GM23338 (cell line): ENCODE measurements around the gene VANGL1. TPM values are rescaled to one million over a fixed set of nuclear protein-coding genes. Genes with fewer than 3 reads are reported as not detected.

Experiments
- ATAC-seq: fragments of 200-7000 bp; cut with Tn5 transposase; 3 replicates; pipeline ENCODE4 v1.9.1; 2020
- DNase-seq: peaks from one replicate; pipeline ENCODE4 v3.0.0-alpha.2; 2015; ENCODE audit warnings: low spot score
- H2AFZ ChIP-seq: fragments of 200-600 bp; sonication (generic); 2 replicates; pipeline ENCODE4 v1.8.0; 2016; ENCODE audit warnings: antibody characterized with exemption, mild to moderate bottlenecking, moderate library complexity
- H3F3A ChIP-seq: fragments of 200-600 bp; sonication (generic); replicated peaks from 2 replicates; pipeline ENCODE4 v1.8.0; 2017; ENCODE audit warnings: antibody characterized with exemption, mixed run types, low read depth
- H3K27ac ChIP-seq: fragments of 200-600 bp; sonication (generic); 2 replicates; pipeline ENCODE4 v1.6.1; 2016; ENCODE audit warnings: low read depth
- H3K27me3 ChIP-seq: fragments of 200-600 bp; sonication (generic); 2 replicates; pipeline ENCODE4 v1.8.0; 2016; ENCODE audit warnings: mild to moderate bottlenecking, mixed run types, moderate library complexity; ENCODE audit not compliant: insufficient read depth
- H3K36me3 ChIP-seq: fragments of 200-600 bp; sonication (generic); 2 replicates; pipeline ENCODE4 v1.8.0; 2016; ENCODE audit warnings: mild to moderate bottlenecking; ENCODE audit not compliant: insufficient read depth
- H3K4me1 ChIP-seq: fragments of 200-600 bp; sonication (generic); 2 replicates; pipeline ENCODE4 v1.8.0; 2016; ENCODE audit warnings: mild to moderate bottlenecking, moderate library complexity; ENCODE audit not compliant: insufficient read depth
- H3K4me2 ChIP-seq: fragments of 200-600 bp; sonication (generic); 2 replicates; pipeline ENCODE4 v1.7.1; 2017; ENCODE audit warnings: mixed run types
- H3K4me3 ChIP-seq: fragments of 200-600 bp; sonication (generic); 2 replicates; pipeline ENCODE4 v1.6.1; 2016; ENCODE audit warnings: mixed run types
- H3K79me2 ChIP-seq: fragments of 200-600 bp; sonication (generic); replicated peaks from 2 replicates; pipeline ENCODE4 v1.8.0; 2017; ENCODE audit warnings: mild to moderate bottlenecking; ENCODE audit not compliant: insufficient read depth
- H3K9me2 ChIP-seq: fragments of 200-600 bp; sonication (generic); 2 replicates; pipeline ENCODE4 v1.8.0; 2017; ENCODE audit not compliant: insufficient read depth
- H4K20me1 ChIP-seq: fragments of 200-600 bp; sonication (generic); replicated peaks from 2 replicates; pipeline ENCODE4 v1.8.0; 2017; ENCODE audit warnings: mild to moderate bottlenecking; ENCODE audit not compliant: insufficient read depth
- H3K27ac Mint-ChIP-seq: 2 replicates; pipeline ENCODE4 v1.8.0; 2020; ENCODE audit warnings: inconsistent platforms, mild to moderate bottlenecking, moderate library complexity, mixed read lengths
- H3K27me3 Mint-ChIP-seq: 3 replicates; pipeline ENCODE4 v1.8.0; 2022; ENCODE audit warnings: low read depth, mild to moderate bottlenecking, moderate library complexity, mixed read lengths, inconsistent platforms; ENCODE audit not compliant: insufficient read depth, poor library complexity
- H3K36me3 Mint-ChIP-seq: 3 replicates; pipeline ENCODE4 v1.8.0; 2021; ENCODE audit warnings: low read depth, mild to moderate bottlenecking, inconsistent platforms, moderate library complexity, mixed read lengths
- H3K4me1 Mint-ChIP-seq: 3 replicates; pipeline ENCODE4 v1.8.0; 2020; ENCODE audit warnings: mild to moderate bottlenecking, inconsistent platforms, mixed read lengths
- H3K4me3 Mint-ChIP-seq: 3 replicates; pipeline ENCODE4 v1.8.0; 2021; ENCODE audit warnings: moderate library complexity, mild to moderate bottlenecking, inconsistent platforms, mixed read lengths
- H3K9me3 Mint-ChIP-seq: 3 replicates; pipeline ENCODE4 v1.8.0; 2020; ENCODE audit warnings: moderate library complexity, mild to moderate bottlenecking, inconsistent platforms, mixed read lengths
- NANOG ChIP-seq: IDR thresholded peaks from 2 replicates; pipeline ENCODE4 v1.6.1; 2016; ENCODE audit warnings: antibody characterized with exemption, borderline replicate concordance
- POLR2AphosphoS5 ChIP-seq: IDR thresholded peaks from 2 replicates; pipeline ENCODE4 v1.6.1; 2016; ENCODE audit warnings: antibody characterized with exemption, low read depth
- STAT1 ChIP-seq: IDR thresholded peaks from one replicate; pipeline ENCODE4 v1.6.1; 2016; ENCODE audit warnings: antibody characterized with exemption; ENCODE audit not compliant: unreplicated experiment
- ZNF331 ChIP-seq: fragments of 250-450 bp; sonication (Bioruptor Pico); IDR thresholded peaks from 2 replicates; pipeline ENCODE4 v1.5.0; 2020; ENCODE audit warnings: low read depth, mild to moderate bottlenecking, moderate library complexity
- polyA plus RNA-seq: library from polyadenylated mRNA; unstranded; fragments of >200 nt; fragmentation: Nextera tagmentation; extraction: Ambion mirVana; gene quantifications from 2 replicates; pipeline ENCODE4 v1.2.1, GENCODE V29; 2016
- small RNA-seq: library from RNA; depleted of rRNA; stranded (forward); fragments of <200 nt; gene quantifications from one replicate; pipeline ENCODE3, GENCODE V24; 2014; ENCODE audit warnings: low replicate concordance
- total RNA-seq: library from RNA; depleted of rRNA; stranded (reverse); fragments of >200 nt; shearing (Covaris generic); gene quantifications from 2 replicates; pipeline ENCODE4 v1.2.3, GENCODE V29; 2014; rRNA removed

Gene VANGL1
- total and polyA plus RNA-seq, 2 experiments from 2014 or later = 4.4 to 14.4 TPM

DNA sequence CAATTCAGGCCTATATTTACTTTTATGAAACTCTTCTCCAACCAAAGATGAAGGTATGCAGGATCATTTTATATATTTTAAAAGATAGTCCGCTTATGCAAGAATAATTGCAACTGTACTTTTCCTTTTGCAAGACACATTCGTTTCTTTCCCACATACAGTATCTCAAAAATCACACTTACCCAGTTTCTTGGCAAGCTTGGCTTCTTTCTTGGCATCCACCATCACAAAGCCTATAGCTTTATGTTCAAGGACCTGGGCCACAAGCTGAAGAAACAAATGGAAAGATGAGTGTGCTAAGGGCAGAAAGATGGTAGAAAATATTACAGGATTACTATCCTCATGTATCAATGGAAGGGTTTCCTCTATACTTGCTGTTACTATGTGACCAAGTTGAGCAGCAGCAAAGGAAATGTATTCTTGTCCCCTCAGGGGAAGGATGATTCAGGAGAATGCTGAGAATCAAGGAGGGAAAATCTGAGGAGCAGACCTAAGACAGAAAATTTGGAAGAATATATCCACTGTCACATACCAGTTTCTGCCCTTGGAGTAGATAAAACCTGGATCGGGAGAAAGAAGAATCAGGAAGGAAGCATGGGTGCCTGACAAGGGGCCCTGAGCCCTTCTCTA lies 103.0 kb downstream of the VANGL1 start:
- H3K79me2 ChIP-seq = no peaks in the 10 kb centered on the region
- no peak overlapping the region for H3K4me2 ChIP-seq
- H3F3A ChIP-seq = no peaks in the 10 kb centered on the region
- Mint-ChIP-seq H3K27ac (no peak overlapping the region), H3K9me3 (no peaks in the 10 kb centered on the region; the same call in 2 of the 3 replicates), H3K4me3 (no peak overlapping the region), H3K27me3 (peaks cover 5% of the 10 kb centered on the region), H3K4me1 (peaks cover 9% of the 10 kb centered on the region; the same call in 2 of the 3 replicates), H3K36me3 (no peaks in the 10 kb centered on the region)
- no peaks in the 10 kb centered on the region for H3K27me3 ChIP-seq
- DNase-seq = no peak
- no peak for TF ChIP-seq ZNF331 (CRISPR knock-in tag)
- ATAC-seq = no peak
- H3K4me3 ChIP-seq = no peak overlapping the region
- H4K20me1 ChIP-seq = no peaks in the 10 kb centered on the region
- H3K4me1 ChIP-seq = 0 out of 2 replicates have a peak, but pooled peaks cover 4% of the 10 kb centered on the region
- peaks cover 9% of the 10 kb centered on the region; the same call in 1 of the 2 replicates for H3K9me2 ChIP-seq
- peak overlapping the region; percentile 18; the same call in 1 of the 2 replicates for H2AFZ ChIP-seq
- H3K36me3 ChIP-seq = no peaks in the 10 kb centered on the region
- no peak overlapping the region for H3K27ac ChIP-seq

GRCh38 chr1:115746021-115746690 lies 104.4 kb downstream of the VANGL1 start:
- no peaks in the 10 kb centered on the region for H3K9me3 Mint-ChIP-seq
- Histone ChIP-seq H4K20me1 (no peaks in the 10 kb centered on the region), H3K9me2 (peaks cover 8% of the 10 kb centered on the region; the same call in 1 of the 2 replicates), H3K4me1 (0 out of 2 replicates have a peak, but pooled peaks cover 4% of the 10 kb centered on the region), H3K27me3 (no peaks in the 10 kb centered on the region), H2AFZ (no peak overlapping the region), H3K36me3 (no peaks in the 10 kb centered on the region), H3K4me3 (no peak overlapping the region), H3K27ac (no peak overlapping the region), H3F3A (no peaks in the 10 kb centered on the region), H3K79me2 (no peaks in the 10 kb centered on the region), H3K4me2 (no peak overlapping the region)
- H3K36me3 Mint-ChIP-seq = no peaks in the 10 kb centered on the region
- ATAC-seq = no peak
- no peak overlapping the region for H3K27ac Mint-ChIP-seq
- H3K4me1 Mint-ChIP-seq = peaks cover 9% of the 10 kb centered on the region; the same call in 2 of the 3 replicates
- no peak for DNase-seq
- H3K4me3 Mint-ChIP-seq = no peak overlapping the region
- peaks cover 5% of the 10 kb centered on the region for H3K27me3 Mint-ChIP-seq
- TF ChIP-seq NANOG (no peak), STAT1 (no peak), POLR2AphosphoS5 (no peak)

Small RNAs within 50 kb of the gene (small RNA-seq; reads per million reads assigned to genes)
- gene RF00406 = 0.55 reads per million, percentile 38 among the genes with 10 or more reads in this experiment
- not detected for gene RN7SL420P

Other genes starting within 250 kb of the VANGL1 start
- not detected in 2 replicates for gene CASQ2, start 126.7 kb downstream of the VANGL1 start, total RNA-seq
- gene CASQ2, start 126.7 kb downstream of the VANGL1 start, polyA plus RNA-seq = not detected in 2 replicates
- gene NHLH2, start 199.2 kb downstream of the VANGL1 start, total RNA-seq = 1.7 and 2.3 TPM in 2 replicates
- gene NHLH2, start 199.2 kb downstream of the VANGL1 start, polyA plus RNA-seq = 1.8 and 1.9 TPM in 2 replicates